Measurements from ENCODE around the gene ST6GAL2.
A peak's percentile ranks its signal among the peaks of the same experiment; 100 is the strongest.

The ST6GAL2 gene

DNA sequence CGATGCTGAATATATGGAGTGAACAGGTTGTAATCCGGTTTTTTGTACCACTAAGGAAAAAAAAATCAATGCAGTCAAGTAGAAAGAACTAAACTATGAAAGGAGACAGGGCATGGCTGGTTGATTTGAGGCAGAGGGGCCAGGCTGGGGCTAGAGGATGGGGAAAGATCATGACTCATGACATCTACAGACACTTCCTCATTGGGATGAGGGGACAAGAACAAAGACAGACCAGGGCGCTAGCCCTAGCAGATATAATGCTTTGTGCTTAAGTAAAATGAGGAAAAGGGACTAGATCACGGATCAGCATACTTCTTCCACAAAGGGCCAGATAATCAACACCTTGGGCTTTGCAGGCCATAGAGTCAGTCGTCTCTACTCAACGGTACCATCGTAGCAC is 55.8 kb downstream of the ST6GAL2 start:
- no peak for DNase-seq

DNA sequence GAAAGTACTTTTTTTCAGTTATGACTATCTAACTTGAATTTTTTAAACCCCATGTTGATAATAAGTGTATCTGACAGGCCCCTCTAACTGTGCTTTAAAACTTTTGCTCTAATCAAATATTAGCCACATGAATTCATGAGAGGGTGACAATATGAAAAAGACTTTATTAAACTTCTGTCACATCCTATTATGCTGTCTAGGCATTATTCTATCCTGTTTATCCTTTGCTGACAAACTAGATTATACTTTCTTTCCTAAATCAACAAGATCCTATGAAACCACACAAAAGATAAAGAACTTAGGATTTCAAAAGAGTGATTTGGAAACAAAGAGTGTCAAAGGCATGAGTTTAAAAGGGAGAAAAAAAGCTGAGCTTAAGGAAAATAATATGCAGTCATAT is 57.8 kb downstream of the ST6GAL2 start:
- DNase-seq: no peak

DNA sequence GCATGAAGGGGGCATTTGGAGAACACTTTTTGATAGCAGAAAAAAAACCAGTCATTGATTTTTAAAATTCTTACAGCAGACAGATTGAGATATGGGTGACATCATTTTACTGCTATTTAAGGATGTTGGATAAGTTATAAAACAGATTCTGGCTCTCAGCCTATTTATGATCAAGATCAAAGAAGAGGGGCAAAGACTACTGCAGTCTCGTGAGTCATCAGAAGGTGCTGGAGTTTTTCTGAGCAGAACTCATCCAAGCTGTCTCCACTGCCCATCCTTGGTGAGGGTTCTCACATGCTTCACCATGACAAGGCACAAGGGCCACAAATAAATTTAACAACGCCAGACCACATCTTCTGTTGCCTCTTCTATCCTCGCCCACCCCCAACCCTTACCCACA is 58.8 kb downstream of the ST6GAL2 start:
- no peak for DNase-seq

DNA sequence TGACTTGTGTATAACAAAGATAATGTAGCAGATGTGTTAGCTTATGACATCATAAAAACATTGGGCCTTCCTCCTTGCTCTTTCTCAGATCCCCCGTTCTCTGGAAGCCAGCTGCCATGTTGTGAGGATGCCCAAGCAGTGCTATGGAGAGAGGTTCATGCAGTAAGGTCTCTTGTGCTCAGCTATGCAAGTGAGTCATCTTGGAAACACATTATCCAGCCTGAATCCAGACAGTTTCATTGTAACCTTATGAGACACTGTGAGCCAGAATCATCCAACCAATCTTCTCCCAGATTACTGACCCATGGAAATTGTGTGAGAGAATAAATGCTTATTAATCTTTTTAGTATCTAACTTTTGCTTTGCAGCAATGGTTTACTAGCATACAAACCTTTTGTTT is 60.8 kb downstream of the ST6GAL2 start:
- DNase-seq: no peak

DNA sequence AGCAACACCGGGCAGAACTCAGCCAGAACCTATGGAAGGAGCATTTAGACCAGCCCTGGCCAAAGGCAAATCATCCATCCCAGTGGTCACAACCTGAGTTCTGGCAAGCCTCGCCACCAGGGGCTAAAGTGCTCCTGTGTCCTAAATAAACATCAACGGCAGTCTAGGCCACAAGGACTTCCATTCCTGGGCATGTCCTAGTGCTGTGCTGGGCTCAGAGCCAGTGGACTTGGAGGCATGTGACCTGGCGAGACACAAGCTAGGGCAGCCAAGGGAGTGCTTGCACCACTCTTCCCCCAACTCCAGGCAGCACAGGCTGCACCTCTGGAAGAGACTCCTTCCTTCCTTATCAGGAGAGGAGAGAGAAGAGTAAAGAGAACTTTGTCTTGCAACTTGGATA is 69.0 kb downstream of the ST6GAL2 start:
- peak in 25 of 56 donors; percentile 4 to 59 (median 29) for DNase-seq

DNA sequence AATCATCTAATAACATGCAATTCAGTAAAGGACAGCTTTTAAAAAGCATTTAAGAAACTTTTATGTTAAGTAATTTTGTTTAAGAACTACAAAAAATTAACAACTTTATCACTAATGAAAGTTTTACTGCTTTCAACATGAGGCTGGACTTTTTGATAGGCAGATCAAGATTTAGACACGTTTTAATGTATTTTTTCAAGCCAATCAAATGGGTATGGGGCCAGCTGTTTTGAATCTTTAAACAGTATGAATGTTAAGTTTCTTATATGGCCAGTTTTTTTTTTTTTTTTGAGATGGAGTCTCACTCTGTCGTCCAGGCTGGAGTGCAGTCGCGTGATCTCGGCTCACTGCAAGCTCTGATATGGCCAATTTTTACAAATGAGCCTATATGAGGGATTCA is 73.1 kb downstream of the ST6GAL2 start:
- DNase-seq: no peak

DNA sequence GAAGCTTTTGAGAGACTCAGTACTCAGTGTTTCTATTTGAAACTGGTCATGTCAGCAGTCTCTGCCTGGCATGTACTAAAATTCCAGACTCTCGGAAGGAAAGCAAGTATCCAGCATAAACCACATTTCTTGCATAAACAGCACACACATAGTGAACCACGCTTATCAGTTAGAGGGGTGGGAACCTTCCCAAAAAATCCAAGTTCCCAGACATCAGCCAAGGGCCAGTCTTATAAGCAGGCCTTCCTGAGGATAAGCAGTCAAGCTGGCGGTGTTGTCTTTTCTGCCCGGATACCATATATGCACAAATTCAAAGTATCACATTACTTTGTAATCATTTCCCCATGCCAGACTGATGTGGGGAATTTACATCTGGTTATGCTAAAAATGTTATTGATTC is 73.6 kb downstream of the ST6GAL2 start:
- no peak for DNase-seq

DNA sequence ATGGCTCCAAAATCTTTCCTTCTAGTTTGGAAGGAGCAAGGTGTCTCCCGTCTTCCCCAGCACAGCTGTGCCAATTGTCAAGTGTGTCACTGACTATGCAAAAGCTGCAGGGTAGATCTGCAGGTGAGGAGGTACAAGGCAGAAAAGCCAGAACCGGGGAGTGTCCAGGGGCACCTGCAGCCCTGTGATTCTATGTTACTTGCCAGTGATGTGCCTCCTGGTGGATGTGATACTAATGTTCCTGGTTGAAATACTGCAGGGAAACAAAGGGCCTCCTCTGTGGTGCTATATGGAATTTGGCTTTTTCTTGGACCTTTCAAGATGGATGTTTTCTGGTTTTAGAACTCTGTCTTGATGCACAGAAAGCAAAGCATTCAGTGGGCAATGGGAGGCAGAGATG is 80.3 kb downstream of the ST6GAL2 start:
- no peak for DNase-seq

DNA sequence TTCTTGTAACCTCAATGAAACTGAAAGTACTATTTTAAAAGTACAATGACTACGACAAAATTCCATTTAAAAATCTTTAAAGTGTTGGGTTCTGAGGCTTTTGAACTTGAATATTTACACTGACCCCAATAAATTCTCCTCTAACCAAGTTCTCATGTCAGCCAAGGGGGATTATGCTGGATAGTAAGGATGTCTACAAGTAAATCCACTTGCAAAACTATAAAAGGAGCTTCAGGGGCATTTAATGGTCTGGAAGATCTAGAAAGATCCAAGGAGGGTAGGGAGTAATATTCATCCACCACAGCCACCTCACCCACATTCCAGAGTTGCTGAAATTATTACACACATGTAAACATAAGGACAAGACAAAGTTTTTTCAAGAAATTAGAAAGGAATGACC is 81.8 kb downstream of the ST6GAL2 start:
- DNase-seq: no peak

DNA sequence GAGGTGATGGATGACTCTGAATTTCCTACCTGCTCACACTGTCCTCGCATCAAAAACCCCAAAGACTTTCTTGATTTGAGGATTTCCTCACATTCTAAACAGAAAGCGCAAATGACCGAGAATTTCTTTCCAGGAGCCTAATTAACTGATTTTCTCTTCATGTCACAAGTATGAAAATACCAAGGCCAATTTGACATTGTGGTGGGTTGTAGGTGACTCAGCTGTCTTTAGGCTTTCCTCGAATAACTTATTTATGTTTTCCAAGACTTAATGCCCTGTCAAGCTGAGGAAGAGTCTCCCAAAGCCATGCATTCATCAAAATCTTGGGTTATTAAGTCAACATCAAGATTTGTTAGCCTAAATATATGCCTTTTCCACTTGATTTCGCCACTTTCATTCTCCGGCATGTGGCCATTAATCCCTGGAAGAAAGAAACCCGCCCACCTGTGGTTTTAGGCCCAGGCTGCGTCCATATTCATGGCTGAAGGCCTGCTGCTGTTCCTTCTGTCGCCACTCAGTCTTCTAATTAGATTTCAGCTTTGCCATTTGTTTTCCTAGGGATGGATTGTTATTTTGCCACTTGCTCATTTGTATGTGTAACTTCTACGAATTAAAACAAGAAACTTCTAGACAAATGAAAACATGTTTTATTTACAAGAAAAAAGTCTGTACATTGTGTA is 84.9 kb downstream of the ST6GAL2 start:
- no peak for DNase-seq

DNA sequence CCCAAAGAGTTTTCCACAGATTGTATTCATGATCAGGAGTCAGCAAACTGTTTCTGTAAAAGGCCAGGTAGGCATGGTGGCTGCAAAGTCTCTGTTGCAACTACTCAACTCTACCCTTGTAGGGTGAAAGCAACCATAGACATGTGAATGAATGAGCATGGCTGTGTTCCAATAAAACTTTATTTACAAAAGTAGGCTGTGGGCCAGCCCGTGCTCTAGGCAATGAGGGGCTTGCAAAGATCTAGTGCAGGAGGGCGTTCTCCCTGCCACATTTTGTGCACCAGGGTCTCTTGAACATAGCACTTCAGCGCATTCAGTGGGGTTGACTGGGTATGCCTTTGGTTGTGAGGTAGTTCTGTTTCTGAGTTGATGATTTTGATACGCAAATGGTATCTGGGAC is 85.8 kb downstream of the ST6GAL2 start:
- no peak for DNase-seq

DNA sequence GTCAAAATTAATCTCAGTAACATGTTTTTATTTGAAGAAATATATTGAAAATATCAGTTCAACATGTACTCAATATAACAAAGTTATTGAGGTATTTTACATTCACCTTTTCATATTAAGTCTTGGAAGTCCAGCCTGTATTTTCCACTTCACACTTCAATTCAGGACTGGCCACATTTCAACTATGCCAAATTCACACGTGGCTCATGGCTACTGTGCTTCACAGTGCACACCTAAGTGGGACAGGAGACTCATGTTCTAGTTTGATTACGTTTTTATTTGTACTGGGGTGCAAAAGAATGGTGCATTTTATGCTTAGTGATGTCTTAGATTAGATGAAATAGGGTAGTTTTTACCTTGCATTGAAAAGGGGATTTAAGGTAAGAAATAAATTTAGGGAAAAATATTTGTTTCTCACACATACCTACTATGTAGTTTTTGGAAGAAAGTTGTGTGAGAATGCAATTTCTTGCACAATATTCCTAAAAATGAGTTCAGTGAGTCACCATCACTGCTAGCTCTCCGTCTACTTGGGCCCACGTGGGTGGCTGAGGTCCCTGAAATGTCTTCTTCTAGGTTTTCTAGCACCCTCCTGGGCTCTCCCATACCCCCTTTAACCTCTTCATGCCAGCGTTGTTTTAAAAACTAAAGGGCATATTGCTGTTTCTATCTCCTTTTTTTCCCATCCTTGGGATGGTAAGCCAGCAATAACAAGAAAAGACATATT is 87.0 kb downstream of the ST6GAL2 start:
- no peak for DNase-seq

DNA sequence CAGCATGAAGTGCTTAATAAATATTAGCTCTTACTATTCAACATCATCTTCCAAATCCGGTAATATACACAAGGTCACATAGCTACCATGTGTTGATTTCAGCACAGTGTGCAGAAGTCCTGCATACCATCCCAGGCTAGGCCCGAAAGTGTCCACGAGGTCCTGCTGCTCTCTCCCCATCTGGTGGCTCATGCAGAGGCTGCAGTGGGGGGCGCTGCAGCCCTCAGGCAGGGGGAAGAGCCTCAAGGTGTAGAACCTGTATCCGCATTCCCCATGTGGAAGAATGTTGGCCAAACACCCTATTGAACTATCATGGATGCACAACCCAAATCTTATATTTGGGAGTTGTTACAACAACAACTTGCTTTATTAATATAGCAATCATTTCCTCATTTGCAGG is 88.5 kb downstream of the ST6GAL2 start:
- no peak for DNase-seq

DNA sequence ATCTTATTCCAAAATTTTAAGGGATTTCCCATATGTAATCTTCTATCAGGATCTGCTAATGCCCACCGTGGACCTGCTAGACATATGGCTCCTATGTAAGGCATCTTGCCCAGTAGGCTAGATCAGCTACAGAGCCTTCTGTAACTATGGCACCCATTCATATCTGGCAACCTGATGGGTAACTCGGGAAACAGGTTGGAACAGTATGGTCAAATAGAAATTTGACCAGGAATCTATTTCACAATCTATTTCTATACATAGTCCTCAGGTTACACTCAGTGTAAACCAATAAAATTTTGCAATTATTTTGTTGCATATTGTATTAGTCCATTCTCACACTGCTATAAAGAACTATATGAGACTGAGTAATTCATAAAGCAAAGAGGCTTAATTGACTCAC is 93.3 kb downstream of the ST6GAL2 start:
- DNase-seq: no peak

DNA sequence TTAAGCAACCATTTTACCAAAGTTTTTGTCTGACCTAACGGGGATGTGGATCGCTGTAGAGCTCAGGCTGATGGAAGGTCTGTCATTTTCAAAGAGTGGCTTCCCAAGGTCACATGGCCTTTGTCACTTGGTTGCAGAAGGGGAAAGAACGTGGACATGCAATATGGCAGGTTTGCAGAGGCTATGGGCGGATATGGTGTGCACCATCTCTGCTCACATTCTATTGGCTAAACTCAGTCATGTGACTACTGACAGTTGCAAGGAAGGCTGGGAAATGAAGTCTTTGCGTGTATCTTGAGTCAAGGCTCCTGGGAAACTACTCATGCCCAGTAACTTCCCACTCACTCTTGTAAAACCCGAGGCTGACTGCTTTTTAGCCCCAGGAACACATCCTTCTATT is 96.8 kb downstream of the ST6GAL2 start:
- no peak for DNase-seq

DNA sequence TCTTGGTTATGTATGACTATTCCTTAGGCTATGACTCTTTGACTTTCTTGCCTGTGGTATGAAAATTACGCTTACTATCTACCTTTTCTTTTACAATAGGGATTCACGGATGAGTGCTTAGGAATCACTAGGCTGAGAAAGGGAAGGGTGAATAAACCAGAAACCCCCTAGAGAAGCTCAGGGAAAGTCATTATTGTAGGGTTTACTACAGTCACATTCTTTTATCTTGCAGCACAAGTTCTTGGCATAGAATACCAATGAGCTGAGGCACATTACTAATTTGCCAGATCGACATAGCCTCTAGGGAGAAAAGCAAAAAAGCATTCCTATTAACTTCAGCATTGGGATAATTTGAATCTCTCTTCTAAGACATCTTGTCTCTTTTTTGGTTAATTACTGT is 103.3 kb downstream of the ST6GAL2 start:
- DNase-seq: no peak

DNA sequence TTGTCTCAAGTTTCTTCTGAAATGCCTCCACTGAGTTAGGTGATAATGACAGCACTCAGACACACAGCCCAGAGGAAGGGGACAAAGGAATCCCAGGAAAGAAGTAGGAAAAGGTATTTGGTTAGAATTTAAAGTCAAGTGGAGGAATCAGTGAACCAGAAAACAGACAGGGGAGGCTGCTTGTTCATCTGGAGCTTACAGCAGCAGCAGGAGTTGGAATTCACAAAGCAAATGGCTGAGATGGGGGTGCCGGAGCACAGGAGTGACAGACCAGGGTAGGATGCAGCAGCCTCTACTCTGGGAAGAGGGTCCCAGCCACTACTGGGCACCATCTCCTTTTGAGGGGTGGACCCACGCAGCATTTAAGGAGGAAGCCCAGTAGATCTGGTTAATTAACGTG is 104.8 kb downstream of the ST6GAL2 start:
- DNase-seq: no peak

DNA sequence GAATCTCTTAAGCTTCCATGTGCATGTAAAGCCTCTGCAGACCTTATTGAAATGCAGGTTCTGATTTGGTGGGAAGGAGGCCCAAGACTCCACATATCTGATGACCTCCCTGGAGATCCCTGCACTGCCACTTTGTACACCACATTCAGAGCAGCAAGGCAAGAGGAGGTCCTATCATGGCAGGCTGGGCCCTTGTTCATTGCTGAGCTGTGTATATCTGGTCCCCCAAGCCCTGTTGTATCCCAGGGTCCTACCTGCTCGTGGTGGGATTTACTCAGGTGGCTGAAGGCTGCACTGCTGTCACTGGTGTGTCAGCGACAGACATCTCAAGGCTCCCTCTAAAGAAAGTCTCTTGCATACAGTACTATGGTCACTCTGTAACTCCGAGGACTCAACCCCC is 114.2 kb downstream of the ST6GAL2 start:
- DNase-seq: no peak

DNA sequence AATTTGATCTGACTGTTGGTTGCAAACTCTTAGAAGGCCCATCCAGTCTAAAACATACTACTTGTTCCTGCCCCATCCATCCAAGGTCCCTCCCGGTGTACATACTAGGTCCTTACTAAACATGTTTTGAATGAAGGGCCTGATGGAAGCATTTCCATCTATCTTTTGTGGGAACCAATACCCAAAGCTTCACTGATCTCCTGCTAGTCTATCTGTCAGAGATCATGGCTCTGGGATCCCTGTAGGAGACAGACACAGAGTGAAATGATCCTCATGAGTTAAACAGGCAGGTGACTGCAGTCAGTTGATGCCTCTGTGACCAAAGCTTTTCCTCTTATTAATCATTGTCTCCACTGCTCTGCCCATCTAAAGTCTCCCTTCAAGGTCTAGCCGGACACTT is 115.0 kb downstream of the ST6GAL2 start:
- no peak for DNase-seq

DNA sequence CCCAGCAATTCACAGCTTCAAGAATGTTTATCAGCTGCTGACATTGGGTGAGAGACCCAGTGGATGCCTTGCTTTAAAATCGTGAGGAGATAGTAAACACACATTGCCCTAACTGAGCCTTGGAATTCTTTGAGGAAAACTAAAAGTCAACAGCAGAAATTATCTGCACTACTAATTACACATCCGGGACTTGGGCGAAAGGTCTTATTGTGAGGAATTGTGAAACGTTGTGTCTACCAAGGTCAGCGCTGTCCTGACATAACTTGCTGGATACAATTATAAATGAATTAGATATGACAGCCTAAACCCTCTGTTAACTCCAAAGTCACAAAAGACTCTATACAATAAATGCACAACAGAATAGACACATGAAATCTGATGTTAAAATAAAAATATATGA is 121.4 kb downstream of the ST6GAL2 start:
- DNase-seq: no peak

DNA sequence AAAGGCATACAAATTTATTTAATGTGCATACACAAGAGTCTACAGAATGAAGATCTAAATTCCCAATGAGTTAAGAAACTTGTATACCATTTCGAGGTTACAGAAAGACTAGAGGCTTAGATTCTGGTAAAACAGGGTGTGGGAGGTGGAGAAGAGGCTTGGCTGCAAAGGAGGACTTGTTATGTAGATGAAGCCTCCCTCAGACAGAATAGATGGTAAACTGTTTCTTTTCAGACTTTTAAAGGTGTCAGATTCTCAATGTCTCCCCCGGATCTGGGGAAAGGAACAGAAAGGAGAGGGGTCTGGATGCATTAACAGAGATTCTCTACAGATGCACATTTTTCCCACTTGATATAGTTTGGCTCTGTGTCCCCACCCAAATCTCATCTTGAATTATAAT is 126.0 kb downstream of the ST6GAL2 start:
- DNase-seq: no peak

DNA sequence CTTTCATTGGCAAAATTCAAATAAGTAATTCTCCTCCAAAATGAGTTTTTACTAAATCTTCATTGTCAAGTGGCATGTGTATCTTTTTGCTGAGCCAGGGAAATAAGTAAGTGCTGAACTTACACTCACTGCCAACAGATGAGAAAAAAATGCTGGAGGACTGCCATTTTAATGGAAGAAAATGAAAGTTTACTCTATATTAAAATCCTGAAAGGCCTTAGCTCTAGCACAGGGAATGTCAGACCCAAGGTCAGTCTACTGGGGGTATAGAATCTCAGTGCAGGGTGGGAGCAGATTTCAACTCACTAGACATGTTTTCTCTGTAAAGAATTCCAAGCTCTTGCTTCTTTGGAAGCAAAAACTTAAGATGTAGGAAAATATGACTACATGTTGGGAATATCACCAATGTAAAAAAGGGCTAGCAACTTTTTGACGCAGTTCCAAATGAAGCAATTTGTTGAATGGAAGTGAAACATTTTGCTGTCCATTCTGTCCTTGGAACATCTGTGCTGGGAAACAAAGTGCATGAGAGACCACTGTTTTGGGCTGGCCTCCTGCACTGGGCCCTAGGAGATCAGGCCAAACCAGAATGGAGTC is 127.0 kb downstream of the ST6GAL2 start:
- no peak for DNase-seq

Data from nucleus accumbens (tissue), 56 donors.